Gastrocnemius medialis (tissue), 4 donors: ENCODE measurements around the gene TBC1D22B.

Experiments used
- POLR2A ChIP-seq, 2 donors: fragments of 450-650 bp; IDR thresholded peaks; one replicate each; pipeline ENCODE4 v1.6.1; 2017; ENCODE audit warnings: antibody characterized with exemption in 2 of 2, mild to moderate bottlenecking in 2 of 2, moderate library complexity in 2 of 2
- TF ChIP-seq, protein P1 (sequence below), 5 experiments: fragments of 450-650 bp in 3 of 5; fragments of 200-600 bp in 2 of 5; sonication (generic) in 2 of 5; IDR thresholded peaks in 4 of 5; conservative IDR thresholded peaks in 1 of 5; 1 replicate in 4 of 5; 2 replicates in 1 of 5; pipeline ENCODE4 v1.5.1; 2016 to 2019; ENCODE audit warnings: antibody characterized with exemption in 5 of 5, mild to moderate bottlenecking in 3 of 5, moderate library complexity in 3 of 5

DNA sequence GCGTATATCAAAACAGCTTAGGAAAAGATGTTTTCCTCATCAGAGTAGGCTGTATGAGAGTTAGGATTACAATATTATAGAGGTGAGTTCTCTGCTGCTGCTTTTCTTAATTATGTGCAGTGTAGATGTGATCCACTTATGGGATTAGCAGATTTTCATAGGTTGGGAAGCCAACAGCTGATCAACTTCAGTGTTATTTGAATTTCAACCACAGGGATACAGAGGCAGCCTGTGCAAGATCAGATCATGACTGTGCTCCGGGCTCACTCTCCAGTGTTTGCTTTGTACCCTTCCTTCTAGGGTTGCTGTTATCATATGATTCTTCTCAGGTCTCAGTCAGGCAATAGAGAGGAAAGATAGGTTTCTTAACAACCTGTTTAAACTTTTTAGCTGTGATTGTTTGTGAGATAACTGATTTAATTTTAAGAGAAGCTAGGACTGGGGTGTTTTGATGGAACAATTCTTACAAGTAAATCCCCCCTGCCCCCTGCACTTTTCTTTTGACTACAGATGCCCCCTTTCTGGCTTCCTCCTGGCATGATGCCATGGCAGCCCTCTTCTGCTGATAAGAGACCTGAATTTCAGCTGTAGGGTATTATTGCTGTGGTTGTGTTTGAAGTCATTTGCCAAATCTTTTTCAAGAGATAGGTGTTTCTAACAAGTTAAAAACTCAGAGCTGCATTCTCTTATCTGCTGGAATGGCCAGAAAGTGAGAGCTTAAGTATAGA, 104.7 kb downstream of the TBC1D22B start:
- TF ChIP-seq, protein P1, sequence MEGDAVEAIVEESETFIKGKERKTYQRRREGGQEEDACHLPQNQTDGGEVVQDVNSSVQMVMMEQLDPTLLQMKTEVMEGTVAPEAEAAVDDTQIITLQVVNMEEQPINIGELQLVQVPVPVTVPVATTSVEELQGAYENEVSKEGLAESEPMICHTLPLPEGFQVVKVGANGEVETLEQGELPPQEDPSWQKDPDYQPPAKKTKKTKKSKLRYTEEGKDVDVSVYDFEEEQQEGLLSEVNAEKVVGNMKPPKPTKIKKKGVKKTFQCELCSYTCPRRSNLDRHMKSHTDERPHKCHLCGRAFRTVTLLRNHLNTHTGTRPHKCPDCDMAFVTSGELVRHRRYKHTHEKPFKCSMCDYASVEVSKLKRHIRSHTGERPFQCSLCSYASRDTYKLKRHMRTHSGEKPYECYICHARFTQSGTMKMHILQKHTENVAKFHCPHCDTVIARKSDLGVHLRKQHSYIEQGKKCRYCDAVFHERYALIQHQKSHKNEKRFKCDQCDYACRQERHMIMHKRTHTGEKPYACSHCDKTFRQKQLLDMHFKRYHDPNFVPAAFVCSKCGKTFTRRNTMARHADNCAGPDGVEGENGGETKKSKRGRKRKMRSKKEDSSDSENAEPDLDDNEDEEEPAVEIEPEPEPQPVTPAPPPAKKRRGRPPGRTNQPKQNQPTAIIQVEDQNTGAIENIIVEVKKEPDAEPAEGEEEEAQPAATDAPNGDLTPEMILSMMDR (IDR thresholded peaks at IDR 0.05 in 4 of 5, conservative IDR thresholded peaks at IDR 0.05 in 1 of 5) = no peak
- no peak for TF ChIP-seq POLR2A (IDR thresholded peaks at IDR 0.05)
